OCI-LY7 (cell line): ENCODE measurements around the gene NAALADL2. TPM values are rescaled to one million over a fixed set of nuclear protein-coding genes. Genes with fewer than 3 reads are reported as not detected.

Experiments
- BruUV-seq: library from RNA; stranded (reverse); fragments of 400-500 nt; replicated peaks from 2 replicates; lab custom pipeline; 2021; lab: Mats Ljungman, UMichigan
- CTCF ChIA-PET: fragments of 300-600 bp; sonication (Branson Sonifier 250); formaldehyde crosslinking; loops from one replicate; lab custom pipeline; 2022; ENCODE audit warnings: antibody characterized with exemption; ENCODE audit not compliant: unreplicated experiment; lab: Charles Lee
- POLR2A ChIA-PET: fragments of 300-600 bp; sonication (Branson Sonifier 250); formaldehyde crosslinking; loops from one replicate; lab custom pipeline; 2022; ENCODE audit warnings: antibody characterized with exemption; lab: Charles Lee
- DNase-seq: peaks from one replicate; pipeline ENCODE4 v3.0.0-alpha.2; 2015; ENCODE audit warnings: low spot score
- H2AFZ ChIP-seq: fragments of 200-600 bp; sonication (generic), shearing (Covaris generic); 2 replicates; pipeline ENCODE4 v1.6.1; 2014; ENCODE audit warnings: mild to moderate bottlenecking, antibody characterized with exemption, low read length, moderate library complexity
- H3K27ac ChIP-seq: fragments of 200-600 bp; sonication (generic); 2 replicates; pipeline ENCODE4 v1.5.1; 2014; ENCODE audit warnings: mixed run types, low read depth, mild to moderate bottlenecking, moderate library complexity, low read length, inconsistent platforms; ENCODE audit not compliant: poor library complexity, severe bottlenecking
- H3K36me3 ChIP-seq: fragments of 200-600 bp; sonication (generic); 2 replicates; pipeline ENCODE4 v1.6.1; 2014; ENCODE audit warnings: mild to moderate bottlenecking, antibody characterized with exemption, low read length, moderate library complexity, mixed read lengths; ENCODE audit not compliant: insufficient read depth
- H3K4me1 ChIP-seq: fragments of 200-600 bp; sonication (generic); 2 replicates; pipeline ENCODE4 v1.5.1; 2014; ENCODE audit warnings: mild to moderate bottlenecking, low read length; ENCODE audit not compliant: insufficient read depth, poor library complexity, severe bottlenecking
- H3K4me2 ChIP-seq: fragments of 200-600 bp; sonication (generic); 2 replicates; pipeline ENCODE4 v1.6.1; 2014; ENCODE audit warnings: mild to moderate bottlenecking, low read length
- H3K4me3 ChIP-seq: fragments of 200-600 bp; sonication (generic); 2 replicates; pipeline ENCODE4 v1.5.1; 2014; ENCODE audit warnings: mild to moderate bottlenecking, low read depth, low read length; ENCODE audit not compliant: poor library complexity, severe bottlenecking
- H3K79me2 ChIP-seq: fragments of 200-600 bp; sonication (generic); 2 replicates; pipeline ENCODE4 v1.6.1; 2016; ENCODE audit warnings: low read depth, mild to moderate bottlenecking, low read length, moderate library complexity, mixed read lengths; ENCODE audit not compliant: insufficient read depth
- H3K9me2 ChIP-seq: fragments of 200-600 bp; sonication (generic); 2 replicates; pipeline ENCODE4 v1.6.1; 2016; ENCODE audit warnings: mild to moderate bottlenecking, low read length, mixed read lengths; ENCODE audit not compliant: insufficient read depth
- H3K9me3 ChIP-seq: fragments of 200-600 bp; sonication (generic); 2 replicates; pipeline ENCODE4 v1.6.1; 2014; ENCODE audit warnings: mild to moderate bottlenecking, mixed run types, low read length, mixed read lengths
- H4K20me1 ChIP-seq: fragments of 200-600 bp; sonication (generic); 2 replicates; pipeline ENCODE4 v1.6.1; 2014; ENCODE audit warnings: mild to moderate bottlenecking, antibody characterized with exemption, low read length, moderate library complexity, mixed read lengths; ENCODE audit not compliant: insufficient read depth
- EZH2phosphoT487 ChIP-seq: fragments of 200-600 bp; sonication (generic); IDR thresholded peaks from 2 replicates; pipeline ENCODE4 v1.6.1; 2018; ENCODE audit warnings: low read depth, borderline replicate concordance, mild to moderate bottlenecking, mixed run types, antibody characterized with exemption, low read length, moderate library complexity, mixed read lengths
- intact Hi-C: fragments of 100-400 bp; cut with micrococcal nuclease; formaldehyde crosslinking; loops from one replicate; pipeline ENCODE4 v1.10.0; 2022; ENCODE audit not compliant: unreplicated experiment
- total RNA-seq, 2 experiments: library from RNA; depleted of rRNA in 1 of 2; stranded (reverse); fragments of >200 nt in 1 of 2; shearing (Covaris generic) in 1 of 2; gene quantifications; 2 replicates each; pipeline ENCODE4 v1.2.3, GENCODE V29; 2014 to 2022
- TF ChIP-seq, protein P1 (sequence below): fragments of 200-600 bp; sonication (generic); conservative IDR thresholded peaks from 2 replicates; pipeline ENCODE4 v1.5.1; 2014; ENCODE audit warnings: mild to moderate bottlenecking, antibody characterized with exemption, low read length, moderate library complexity, mixed read lengths

The NAALADL2 gene
- total RNA-seq, 2 experiments from 2014 or later, result 0.25 to 0.70 TPM

DNA sequence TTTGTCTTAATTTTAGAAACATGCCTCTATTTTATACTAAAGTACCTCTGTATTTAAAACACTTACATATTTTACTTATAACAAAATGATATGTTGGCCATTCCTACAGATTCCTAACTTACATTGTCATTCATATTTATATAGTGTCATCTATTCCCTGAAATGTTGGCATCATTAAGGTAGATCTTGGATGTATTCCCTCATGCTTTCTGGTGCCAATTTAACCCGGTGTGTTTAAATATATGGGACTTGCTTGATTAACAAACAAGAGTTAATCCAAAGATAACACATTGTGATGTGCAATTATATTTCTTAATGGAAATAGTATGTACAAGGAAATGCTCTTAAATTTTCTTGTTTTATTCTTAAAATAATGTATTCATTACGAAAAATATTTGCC is 352.3 kb downstream of the NAALADL2 start:
- ChIA-PET CTCF (no interaction called here), POLR2A (no interaction called here)
- H3K9me2 ChIP-seq, result no peaks in the 10 kb centered on the region
- no peak for DNase-seq
- intact Hi-C loops, result no loop called here
- H2AFZ ChIP-seq, result no peak overlapping the region
- H4K20me1 ChIP-seq, result no peaks in the 10 kb centered on the region
- BruUV-seq, result no TSS peak
- H3K79me2 ChIP-seq, result no peaks in the 10 kb centered on the region
- no peak overlapping the region for H3K4me3 ChIP-seq
- H3K36me3 ChIP-seq, result no peaks in the 10 kb centered on the region
- H3K27ac ChIP-seq, result no peak overlapping the region
- TF ChIP-seq EZH2phosphoT487, result no peak
- TF ChIP-seq, protein P1, sequence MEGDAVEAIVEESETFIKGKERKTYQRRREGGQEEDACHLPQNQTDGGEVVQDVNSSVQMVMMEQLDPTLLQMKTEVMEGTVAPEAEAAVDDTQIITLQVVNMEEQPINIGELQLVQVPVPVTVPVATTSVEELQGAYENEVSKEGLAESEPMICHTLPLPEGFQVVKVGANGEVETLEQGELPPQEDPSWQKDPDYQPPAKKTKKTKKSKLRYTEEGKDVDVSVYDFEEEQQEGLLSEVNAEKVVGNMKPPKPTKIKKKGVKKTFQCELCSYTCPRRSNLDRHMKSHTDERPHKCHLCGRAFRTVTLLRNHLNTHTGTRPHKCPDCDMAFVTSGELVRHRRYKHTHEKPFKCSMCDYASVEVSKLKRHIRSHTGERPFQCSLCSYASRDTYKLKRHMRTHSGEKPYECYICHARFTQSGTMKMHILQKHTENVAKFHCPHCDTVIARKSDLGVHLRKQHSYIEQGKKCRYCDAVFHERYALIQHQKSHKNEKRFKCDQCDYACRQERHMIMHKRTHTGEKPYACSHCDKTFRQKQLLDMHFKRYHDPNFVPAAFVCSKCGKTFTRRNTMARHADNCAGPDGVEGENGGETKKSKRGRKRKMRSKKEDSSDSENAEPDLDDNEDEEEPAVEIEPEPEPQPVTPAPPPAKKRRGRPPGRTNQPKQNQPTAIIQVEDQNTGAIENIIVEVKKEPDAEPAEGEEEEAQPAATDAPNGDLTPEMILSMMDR, result no peak
- no peaks in the 10 kb centered on the region for H3K4me1 ChIP-seq
- no peaks in the 10 kb centered on the region for H3K9me3 ChIP-seq
- no peak overlapping the region for H3K4me2 ChIP-seq

DNA sequence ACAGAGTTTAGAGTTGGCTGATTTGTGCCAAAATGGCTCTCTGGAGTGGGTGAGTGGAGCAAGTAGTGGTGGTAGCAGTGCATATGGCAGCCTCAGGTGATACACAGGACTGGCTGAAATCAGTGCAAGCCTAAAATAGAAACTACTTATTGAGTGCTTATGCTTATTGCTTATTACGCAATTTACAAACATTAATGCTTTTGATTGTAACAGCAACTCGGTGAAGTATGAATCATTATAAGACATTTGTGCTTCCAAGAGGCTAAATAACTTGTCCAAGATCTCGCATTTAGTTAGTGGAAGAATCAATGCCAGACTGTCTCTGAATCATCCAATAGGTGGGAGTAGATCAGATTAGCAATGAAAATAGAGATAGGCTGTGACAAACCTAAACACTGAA is 353.8 kb downstream of the NAALADL2 start:
- intact Hi-C loops, result no loop called here
- CTCF ChIA-PET, result no interaction called here
- H2AFZ ChIP-seq, result no peak overlapping the region

GRCh38 chr3:175214216-175214615 is 355.1 kb downstream of the NAALADL2 start:
- H3K9me2 ChIP-seq, result no peaks in the 10 kb centered on the region
- no peak overlapping the region for H2AFZ ChIP-seq
- H3K4me1 ChIP-seq, result no peaks in the 10 kb centered on the region
- H3K4me2 ChIP-seq, result no peak overlapping the region
- TF ChIP-seq, protein P1, result no peak
- no peak for TF ChIP-seq EZH2phosphoT487
- H3K36me3 ChIP-seq, result no peaks in the 10 kb centered on the region
- intact Hi-C loops, result no loop called here
- BruUV-seq, result no TSS peak
- ChIA-PET CTCF (no interaction called here), POLR2A (no interaction called here)
- H4K20me1 ChIP-seq, result no peaks in the 10 kb centered on the region
- no peak overlapping the region for H3K27ac ChIP-seq
- no peaks in the 10 kb centered on the region for H3K9me3 ChIP-seq
- no peak overlapping the region for H3K4me3 ChIP-seq
- no peaks in the 10 kb centered on the region for H3K79me2 ChIP-seq
- DNase-seq, result no peak

More for the DNA sequence above, 353.8 kb downstream of the NAALADL2 start:
- Histone ChIP-seq H3K27ac (no peak overlapping the region), H3K9me2 (no peaks in the 10 kb centered on the region), H3K4me2 (no peak overlapping the region), H3K9me3 (no peaks in the 10 kb centered on the region), H3K4me1 (no peaks in the 10 kb centered on the region), H3K36me3 (no peaks in the 10 kb centered on the region), H3K79me2 (no peaks in the 10 kb centered on the region), H4K20me1 (no peaks in the 10 kb centered on the region), H3K4me3 (no peak overlapping the region)
- BruUV-seq, result no TSS peak
- POLR2A ChIA-PET, result no interaction called here
- no peak for DNase-seq
- TF ChIP-seq, protein P1, result no peak
- TF ChIP-seq EZH2phosphoT487, result no peak
